ENCODE measurements around the gene COL12A1. TPM values are rescaled to one million over a fixed set of nuclear protein-coding genes. Genes with fewer than 3 reads are reported as not detected.
"Not testable (repeated sequence)": the region's sequence is repeated elsewhere in the genome, so short reads cannot be mapped to it uniquely, and the experiment has no call there.

The COL12A1 gene
- total and polyA plus RNA-seq, 2 donors (not counting 1 experiment from before 2014, with no cell fraction given) = 1,023 to 1,075 TPM

- TF ChIP-seq EZH2 (IDR thresholded peaks at IDR 0.05; ENCODE audit: low read length, missing control alignments) = no peak
- TF ChIP-seq, protein P1, sequence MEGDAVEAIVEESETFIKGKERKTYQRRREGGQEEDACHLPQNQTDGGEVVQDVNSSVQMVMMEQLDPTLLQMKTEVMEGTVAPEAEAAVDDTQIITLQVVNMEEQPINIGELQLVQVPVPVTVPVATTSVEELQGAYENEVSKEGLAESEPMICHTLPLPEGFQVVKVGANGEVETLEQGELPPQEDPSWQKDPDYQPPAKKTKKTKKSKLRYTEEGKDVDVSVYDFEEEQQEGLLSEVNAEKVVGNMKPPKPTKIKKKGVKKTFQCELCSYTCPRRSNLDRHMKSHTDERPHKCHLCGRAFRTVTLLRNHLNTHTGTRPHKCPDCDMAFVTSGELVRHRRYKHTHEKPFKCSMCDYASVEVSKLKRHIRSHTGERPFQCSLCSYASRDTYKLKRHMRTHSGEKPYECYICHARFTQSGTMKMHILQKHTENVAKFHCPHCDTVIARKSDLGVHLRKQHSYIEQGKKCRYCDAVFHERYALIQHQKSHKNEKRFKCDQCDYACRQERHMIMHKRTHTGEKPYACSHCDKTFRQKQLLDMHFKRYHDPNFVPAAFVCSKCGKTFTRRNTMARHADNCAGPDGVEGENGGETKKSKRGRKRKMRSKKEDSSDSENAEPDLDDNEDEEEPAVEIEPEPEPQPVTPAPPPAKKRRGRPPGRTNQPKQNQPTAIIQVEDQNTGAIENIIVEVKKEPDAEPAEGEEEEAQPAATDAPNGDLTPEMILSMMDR (conservative IDR thresholded peaks at IDR 0.05 in 1 of 2, IDR thresholded peaks at IDR 0.05 in 1 of 2; ENCODE audit: low read depth in 1 of 2, low read length in 2 of 2) = no peak
These were observed 6.0 kb downstream of the COL12A1 start for GRCh38 chr6:75199889-75200288.

GRCh38 chr6:75196081-75196687 lies 9.7 kb downstream of the COL12A1 start:
- peak; percentile 72 to 87 for DNase-seq (ENCODE audit: low read depth in 2 of 2)
- Histone ChIP-seq H3K4me2 (ENCODE audit: extremely low read depth, insufficient read depth, low read length) (no peak overlapping the region), H3K27me3 (ENCODE audit: control insufficient read depth, insufficient read depth, low read length) (no peaks in the 10 kb centered on the region), H3K9ac (ENCODE audit: insufficient read depth, low read length) (no peak overlapping the region), H3K79me2 (ENCODE audit: control insufficient read depth, insufficient read depth, low read length) (peaks cover 61% of the 10 kb centered on the region), H3K27ac (ENCODE audit: insufficient read depth, low read length) (no peak overlapping the region), H3K4me1 (ENCODE audit: control insufficient read depth, extremely low read depth, insufficient read depth, low read length) (peaks cover 2% of the 10 kb centered on the region), H4K20me1 (ENCODE audit: control insufficient read depth, extremely low read depth, insufficient read depth, low read length) (no peaks in the 10 kb centered on the region), H3K4me3 (replicated peaks in 1 of 4; ENCODE audit: control extremely low read depth in 1 of 4, insufficient read depth in 1 of 4, low read depth in 3 of 4, low read length in 4 of 4) (no peak overlapping the region), H3K9me3 (ENCODE audit: control insufficient read depth, insufficient read depth, low read depth, low read length) (peaks cover 1% of the 10 kb centered on the region), H2AFZ (ENCODE audit: low read length) (no peak overlapping the region), H3K36me3 (ENCODE audit: control insufficient read depth, insufficient read depth, low read length) (peaks cover 3% of the 10 kb centered on the region)
- TF ChIP-seq, protein P1 (conservative IDR thresholded peaks at IDR 0.05 in 1 of 2, IDR thresholded peaks at IDR 0.05 in 1 of 2; ENCODE audit: low read depth in 1 of 2, low read length in 2 of 2) = no peak
- TF ChIP-seq EZH2 (IDR thresholded peaks at IDR 0.05; ENCODE audit: low read length, missing control alignments) = no peak

More at GRCh38 chr6:75199889-75200288, 6.0 kb downstream of the COL12A1 start:
- Histone ChIP-seq H3K4me2 (ENCODE audit: extremely low read depth, insufficient read depth, low read length) (peak overlapping the region; percentile 48), H3K9ac (ENCODE audit: insufficient read depth, low read length) (no peak overlapping the region), H3K27ac (ENCODE audit: insufficient read depth, low read length) (no peak overlapping the region), H3K4me1 (ENCODE audit: control insufficient read depth, extremely low read depth, insufficient read depth, low read length) (peaks cover 7% of the 10 kb centered on the region), H3K9me3 (ENCODE audit: control insufficient read depth, insufficient read depth, low read depth, low read length) (peaks cover 1% of the 10 kb centered on the region), H3K79me2 (ENCODE audit: control insufficient read depth, insufficient read depth, low read length) (peaks cover 81% of the 10 kb centered on the region), H3K4me3 (replicated peaks in 1 of 4; ENCODE audit: control extremely low read depth in 1 of 4, insufficient read depth in 1 of 4, low read depth in 3 of 4, low read length in 4 of 4) (peak overlapping the region in 2 of 4 experiments; percentile 11), H3K27me3 (ENCODE audit: control insufficient read depth, insufficient read depth, low read length) (no peaks in the 10 kb centered on the region), H2AFZ (ENCODE audit: low read length) (no peak overlapping the region), H4K20me1 (ENCODE audit: control insufficient read depth, extremely low read depth, insufficient read depth, low read length) (no peaks in the 10 kb centered on the region), H3K36me3 (ENCODE audit: control insufficient read depth, insufficient read depth, low read length) (peaks cover 9% of the 10 kb centered on the region)
- peak; percentile 43 to 59 for DNase-seq (ENCODE audit: low read depth in 2 of 2)

DNA sequence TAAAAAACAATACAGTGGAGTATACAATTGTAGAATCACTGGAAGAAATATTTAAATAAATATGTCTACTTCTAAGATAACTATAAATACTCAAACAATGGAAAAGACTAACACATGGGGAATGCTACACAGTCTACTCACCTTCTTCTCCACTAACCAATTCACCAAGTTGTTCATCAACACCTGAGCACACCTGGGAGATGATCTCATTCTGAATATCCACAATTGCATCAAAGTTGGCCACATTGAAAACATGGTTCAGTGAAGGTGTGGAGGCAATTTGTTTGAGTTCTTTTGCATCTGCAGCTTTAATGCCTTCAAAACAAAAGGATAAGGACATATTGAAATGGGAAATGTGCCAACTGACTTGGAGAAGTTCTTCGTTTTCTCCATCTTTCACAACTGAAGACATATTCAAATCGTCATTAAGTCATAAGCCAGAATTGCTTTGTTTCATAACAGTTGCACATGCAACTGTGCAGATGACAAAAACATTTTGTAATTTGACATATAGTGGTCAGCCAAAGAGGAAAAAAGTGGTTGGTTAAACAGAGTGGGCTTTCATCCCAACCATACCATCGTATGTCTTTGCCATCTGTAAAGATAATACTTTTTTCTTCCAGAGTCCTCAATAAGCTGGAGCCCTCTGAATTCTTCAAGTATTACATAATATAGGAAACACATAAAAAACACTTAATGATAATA lies 17.5 kb downstream of the COL12A1 start:
- peaks cover 54% of the 10 kb centered on the region for H3K79me2 ChIP-seq (ENCODE audit: control insufficient read depth, insufficient read depth, low read length)
- TF ChIP-seq EZH2 (IDR thresholded peaks at IDR 0.05; ENCODE audit: low read length, missing control alignments) = no peak
- TF ChIP-seq, protein P1 (conservative IDR thresholded peaks at IDR 0.05 in 1 of 2, IDR thresholded peaks at IDR 0.05 in 1 of 2; ENCODE audit: low read depth in 1 of 2, low read length in 2 of 2) = no peak
- H3K4me1 ChIP-seq (ENCODE audit: control insufficient read depth, extremely low read depth, insufficient read depth, low read length) = no peaks in the 10 kb centered on the region
- peak in 1 of 2 donors; percentile 32 for DNase-seq (ENCODE audit: low read depth in 2 of 2)
- peaks cover 20% of the 10 kb centered on the region for H3K36me3 ChIP-seq (ENCODE audit: control insufficient read depth, insufficient read depth, low read length)
- H3K9me3 ChIP-seq (ENCODE audit: control insufficient read depth, insufficient read depth, low read depth, low read length) = no peaks in the 10 kb centered on the region
- no peak overlapping the region for H3K27ac ChIP-seq (ENCODE audit: insufficient read depth, low read length)
- H3K4me3 ChIP-seq (replicated peaks in 1 of 4; ENCODE audit: control extremely low read depth in 1 of 4, insufficient read depth in 1 of 4, low read depth in 3 of 4, low read length in 4 of 4) = no peak overlapping the region
- no peak overlapping the region for H3K4me2 ChIP-seq (ENCODE audit: extremely low read depth, insufficient read depth, low read length)
- H2AFZ ChIP-seq (ENCODE audit: low read length) = no peak overlapping the region
- H4K20me1 ChIP-seq (ENCODE audit: control insufficient read depth, extremely low read depth, insufficient read depth, low read length) = no peaks in the 10 kb centered on the region
- no peak overlapping the region for H3K9ac ChIP-seq (ENCODE audit: insufficient read depth, low read length)
- no peaks in the 10 kb centered on the region for H3K27me3 ChIP-seq (ENCODE audit: control insufficient read depth, insufficient read depth, low read length)

GRCh38 chr6:75186581-75186980 lies 19.3 kb downstream of the COL12A1 start:
- H3K79me2 ChIP-seq (ENCODE audit: control insufficient read depth, insufficient read depth, low read length) = peaks cover 55% of the 10 kb centered on the region
- H3K9ac ChIP-seq (ENCODE audit: insufficient read depth, low read length); H3K4me1 ChIP-seq (ENCODE audit: control insufficient read depth, extremely low read depth, insufficient read depth, low read length); H2AFZ ChIP-seq (ENCODE audit: low read length); H3K27me3 ChIP-seq (ENCODE audit: control insufficient read depth, insufficient read depth, low read length); DNase-seq (ENCODE audit: low read depth in 2 of 2); H3K27ac ChIP-seq (ENCODE audit: insufficient read depth, low read length); H3K4me3 ChIP-seq (replicated peaks in 1 of 4; ENCODE audit: control extremely low read depth in 1 of 4, insufficient read depth in 1 of 4, low read depth in 3 of 4, low read length in 4 of 4); H4K20me1 ChIP-seq (ENCODE audit: control insufficient read depth, extremely low read depth, insufficient read depth, low read length); H3K4me2 ChIP-seq (ENCODE audit: extremely low read depth, insufficient read depth, low read length); H3K9me3 ChIP-seq (ENCODE audit: control insufficient read depth, insufficient read depth, low read depth, low read length): not testable (repeated sequence)
- peaks cover 18% of the 10 kb centered on the region for H3K36me3 ChIP-seq (ENCODE audit: control insufficient read depth, insufficient read depth, low read length)
